HCT116 (cell line): ENCODE results near the gene ATP13A4. TPM values are rescaled to one million over a fixed set of nuclear protein-coding genes. Genes with fewer than 3 reads are reported as not detected.

Experiments
- ATAC-seq: fragments of 200-7000 bp; cut with Tn5 transposase; 2 replicates; pipeline ENCODE4 v1.9.1; 2020; ENCODE audit warnings: mild to moderate bottlenecking, moderate library complexity
- BruUV-seq: library from RNA; stranded (reverse); fragments of 400-500 nt; replicated peaks from 2 replicates; lab custom pipeline; 2021; lab: Mats Ljungman, UMichigan
- CTCF ChIA-PET: fragments of 300-600 bp; sonication (Branson Sonifier 250); formaldehyde crosslinking; loops from one replicate; lab custom pipeline; 2021; ENCODE audit warnings: antibody characterized with exemption; lab: Charles Lee
- POLR2A ChIA-PET: fragments of 300-600, 350-600 bp; sonication (Branson Sonifier 250); formaldehyde crosslinking; loops from one replicate; lab custom pipeline; 2021; ENCODE audit warnings: antibody characterized with exemption; lab: Charles Lee
- RAD21 ChIA-PET, 2 experiments: fragments of 300-600 bp; sonication (Branson Sonifier 250); formaldehyde crosslinking; loops; one replicate each; lab custom pipeline; 2023; ENCODE audit warnings: low total read pairs in 2 of 2; ENCODE audit not compliant: uncharacterized antibody in 2 of 2, unreplicated experiment in 2 of 2, low non-redundant PET in 1 of 2; lab: Charles Lee
- DNase-seq: peaks from one replicate; pipeline ENCODE4 v3.0.0-alpha.2; 2010; ENCODE audit warnings: low read depth, low spot score
- H2AFZ ChIP-seq: fragments of 200-600 bp; shearing (Covaris generic), sonication (generic); 2 replicates; pipeline ENCODE4 v1.6.1; 2017; ENCODE audit warnings: low read depth, mixed run types, mixed read lengths, antibody characterized with exemption, low read length; ENCODE audit not compliant: poor library complexity, severe bottlenecking
- H3K27ac ChIP-seq: 2 replicates; pipeline ENCODE4 v1.5.1; 2012; ENCODE audit warnings: low read depth, low read length
- H3K27me3 ChIP-seq: fragments of 200-600 bp; sonication (generic); 2 replicates; pipeline ENCODE4 v1.6.1; 2016; ENCODE audit warnings: mixed run types, low read length, mixed read lengths; ENCODE audit not compliant: insufficient read depth
- H3K36me3 ChIP-seq, 2 experiments: fragments of 200-500 bp in 1 of 2; fragments of 200-600 bp in 1 of 2; sonication (Bioruptor generic) in 1 of 2; sonication (generic) in 1 of 2; 2 replicates each; pipeline versions ENCODE4 v1.5.1 to v1.6.1; 2014 to 2016; ENCODE audit warnings: low read length in 2 of 2, inconsistent platforms in 1 of 2, mixed read lengths in 1 of 2, mixed run types in 1 of 2; ENCODE audit not compliant: insufficient read depth in 2 of 2, control insufficient read depth in 1 of 2
- H3K4me1 ChIP-seq, 2 experiments: fragments of 200-600 bp in 1 of 2; sonication (generic) in 1 of 2; 2 replicates each; pipeline versions ENCODE4 v1.5.1 to v1.6.1; 2012 to 2017; ENCODE audit warnings: low read length in 2 of 2, inconsistent platforms in 1 of 2, mild to moderate bottlenecking in 1 of 2, mixed read lengths in 1 of 2, mixed run types in 1 of 2, moderate library complexity in 1 of 2; ENCODE audit not compliant: insufficient read depth in 2 of 2, control insufficient read depth in 1 of 2
- H3K4me2 ChIP-seq: fragments of 200-600 bp; sonication (generic); 2 replicates; pipeline ENCODE4 v1.6.1; 2017; ENCODE audit warnings: mixed run types, low read length, mixed read lengths
- H3K4me3 ChIP-seq, 2 experiments: fragments of 200-600 bp in 1 of 2; sonication (generic) in 1 of 2; replicated peaks in 1 of 2; 2 replicates each; pipeline ENCODE4 v1.5.1; 2011 to 2016; ENCODE audit warnings: low read length in 2 of 2, control low read depth in 1 of 2, low read depth in 1 of 2, mild to moderate bottlenecking in 1 of 2, mixed read lengths in 1 of 2, mixed run types in 1 of 2
- H3K79me2 ChIP-seq: fragments of 200-600 bp; sonication (generic); 2 replicates; pipeline ENCODE4 v1.6.1; 2017; ENCODE audit warnings: mild to moderate bottlenecking, mixed run types, low read length, moderate library complexity, mixed read lengths; ENCODE audit not compliant: insufficient read depth
- H3K9ac ChIP-seq: fragments of 200-600 bp; sonication (generic); 2 replicates; pipeline ENCODE4 v1.6.1; 2016; ENCODE audit warnings: low read length, mixed read lengths
- H3K9me2 ChIP-seq: fragments of 200-600 bp; sonication (generic), shearing (Covaris generic); 2 replicates; pipeline ENCODE4 v1.6.1; 2017; ENCODE audit warnings: mixed run types, mild to moderate bottlenecking, moderate library complexity; ENCODE audit not compliant: insufficient read depth
- H3K9me3 ChIP-seq, 2 experiments: fragments of 200-500 bp in 1 of 2; fragments of 200-600 bp in 1 of 2; sonication (Bioruptor generic) in 1 of 2; sonication (generic) in 1 of 2; 2 replicates each; pipeline ENCODE4 v1.6.1; 2014 to 2017; ENCODE audit warnings: low read length in 2 of 2, mixed read lengths in 2 of 2, inconsistent platforms in 1 of 2, low read depth in 1 of 2, mild to moderate bottlenecking in 1 of 2, mixed run types in 1 of 2, moderate library complexity in 1 of 2; ENCODE audit not compliant: control insufficient read depth in 1 of 2, insufficient read depth in 1 of 2
- H4K20me1 ChIP-seq: fragments of 200-600 bp; sonication (generic), shearing (Covaris generic); 2 replicates; pipeline ENCODE4 v1.6.1; 2017; ENCODE audit warnings: mixed run types, mild to moderate bottlenecking, moderate library complexity; ENCODE audit not compliant: insufficient read depth
- CBX3 ChIP-seq: IDR thresholded peaks from 2 replicates; pipeline ENCODE4 v1.6.1; 2012; ENCODE audit warnings: low read depth
- CEBPB ChIP-seq: IDR thresholded peaks from 2 replicates; pipeline ENCODE4 v1.6.1; 2012; ENCODE audit warnings: low read depth
- FOSL1 ChIP-seq: IDR thresholded peaks from 2 replicates; pipeline ENCODE4 v1.6.1; 2012; ENCODE audit warnings: low read depth
- JUND ChIP-seq: IDR thresholded peaks from 2 replicates; pipeline ENCODE4 v1.6.1; 2012
- POLR2A ChIP-seq: IDR thresholded peaks from 2 replicates; pipeline ENCODE4 v1.7.0; 2011; ENCODE audit warnings: borderline replicate concordance; ENCODE audit not compliant: insufficient read depth, insufficient read length; ENCODE audit errors: extremely low read depth
- TCF7L2 ChIP-seq: IDR thresholded peaks from 2 replicates; pipeline ENCODE4 v1.7.0; 2011; ENCODE audit warnings: borderline replicate concordance, inconsistent platforms; ENCODE audit not compliant: insufficient read depth, insufficient read length; ENCODE audit errors: extremely low read depth
- ZFX ChIP-seq: fragments of 450-650 bp; IDR thresholded peaks from 2 replicates; pipeline ENCODE4 v1.6.1; 2017
- intact Hi-C: fragments of 100-400 bp; cut with micrococcal nuclease; formaldehyde crosslinking; loops from 2 replicates; pipeline ENCODE4 v1.10.0; 2022
- total RNA-seq: library from RNA; stranded (reverse); gene quantifications from one replicate; pipeline ENCODE4 v1.2.1, GENCODE V29; 2021; ENCODE audit not compliant: unreplicated experiment
- TF ChIP-seq, protein P1 (sequence below): IDR thresholded peaks from 2 replicates; pipeline ENCODE4 v1.6.1; 2012
- TF ChIP-seq, protein P2 (sequence below), 3 experiments: fragments of 200-600 bp in 1 of 3; sonication (generic) in 1 of 3; IDR thresholded peaks in 2 of 3; conservative IDR thresholded peaks in 1 of 3; 2 replicates each; pipeline ENCODE4 v1.5.1; 2012 to 2017; ENCODE audit warnings: low read depth in 2 of 3, low read length in 2 of 3, antibody characterized with exemption in 1 of 3, borderline replicate concordance in 1 of 3, control low read depth in 1 of 3, mild to moderate bottlenecking in 1 of 3, mixed read lengths in 1 of 3, mixed run types in 1 of 3, moderate library complexity in 1 of 3; ENCODE audit not compliant: insufficient read depth in 1 of 3
- TF ChIP-seq, protein P3 (sequence below): IDR thresholded peaks from 2 replicates; pipeline ENCODE4 v1.6.1; 2011; ENCODE audit warnings: mild to moderate bottlenecking, low read length, moderate library complexity; ENCODE audit not compliant: insufficient replicate concordance; ENCODE audit errors: extremely low read depth

The ATP13A4 gene
- total RNA-seq, 1 experiment from 2014 or later, result 0.15 TPM

DNA sequence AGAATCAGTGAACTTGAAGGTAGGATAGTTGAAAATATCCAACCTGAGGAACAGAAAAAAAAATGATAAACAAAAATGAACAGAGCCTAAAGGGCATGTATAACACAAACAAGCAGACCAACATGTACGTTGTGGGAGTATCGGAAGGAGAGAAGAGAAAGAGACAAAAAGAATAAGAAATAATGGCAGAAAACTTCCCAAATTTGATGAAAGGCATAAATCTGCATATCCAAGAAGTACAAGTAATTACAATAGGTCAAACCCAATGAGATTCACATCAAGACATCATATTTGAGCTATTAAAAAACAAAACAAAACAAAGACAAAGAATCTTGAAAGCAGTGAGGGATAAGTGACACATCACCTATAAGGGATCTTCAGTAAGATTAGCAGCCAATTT lies 138.1 kb downstream of the ATP13A4 start:
- DNase-seq (no peak), ATAC-seq (no peak)
- Histone ChIP-seq H3K4me3 (no peak overlapping the region), H2AFZ (no peak overlapping the region), H3K79me2 (no peaks in the 10 kb centered on the region), H4K20me1 (no peaks in the 10 kb centered on the region), H3K4me1 (no peaks in the 10 kb centered on the region), H3K9ac (no peak overlapping the region), H3K4me2 (no peak overlapping the region), H3K9me2 (no peaks in the 10 kb centered on the region), H3K9me3 (no peaks in the 10 kb centered on the region), H3K36me3 (no peaks in the 10 kb centered on the region), H3K27me3 (no peaks in the 10 kb centered on the region), H3K27ac (no peak overlapping the region)
- RAD21 ChIA-PET, result no interaction called here
- no TSS peak for BruUV-seq
- TF ChIP-seq ZFX, result no peak
- TF ChIP-seq CEBPB, result no peak
- TF ChIP-seq, protein P1, sequence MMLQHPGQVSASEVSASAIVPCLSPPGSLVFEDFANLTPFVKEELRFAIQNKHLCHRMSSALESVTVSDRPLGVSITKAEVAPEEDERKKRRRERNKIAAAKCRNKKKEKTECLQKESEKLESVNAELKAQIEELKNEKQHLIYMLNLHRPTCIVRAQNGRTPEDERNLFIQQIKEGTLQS, result no peak
- no peak for TF ChIP-seq JUND
- TF ChIP-seq, protein P2, sequence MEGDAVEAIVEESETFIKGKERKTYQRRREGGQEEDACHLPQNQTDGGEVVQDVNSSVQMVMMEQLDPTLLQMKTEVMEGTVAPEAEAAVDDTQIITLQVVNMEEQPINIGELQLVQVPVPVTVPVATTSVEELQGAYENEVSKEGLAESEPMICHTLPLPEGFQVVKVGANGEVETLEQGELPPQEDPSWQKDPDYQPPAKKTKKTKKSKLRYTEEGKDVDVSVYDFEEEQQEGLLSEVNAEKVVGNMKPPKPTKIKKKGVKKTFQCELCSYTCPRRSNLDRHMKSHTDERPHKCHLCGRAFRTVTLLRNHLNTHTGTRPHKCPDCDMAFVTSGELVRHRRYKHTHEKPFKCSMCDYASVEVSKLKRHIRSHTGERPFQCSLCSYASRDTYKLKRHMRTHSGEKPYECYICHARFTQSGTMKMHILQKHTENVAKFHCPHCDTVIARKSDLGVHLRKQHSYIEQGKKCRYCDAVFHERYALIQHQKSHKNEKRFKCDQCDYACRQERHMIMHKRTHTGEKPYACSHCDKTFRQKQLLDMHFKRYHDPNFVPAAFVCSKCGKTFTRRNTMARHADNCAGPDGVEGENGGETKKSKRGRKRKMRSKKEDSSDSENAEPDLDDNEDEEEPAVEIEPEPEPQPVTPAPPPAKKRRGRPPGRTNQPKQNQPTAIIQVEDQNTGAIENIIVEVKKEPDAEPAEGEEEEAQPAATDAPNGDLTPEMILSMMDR (IDR thresholded peaks at IDR 0.05 in 2 of 3, conservative IDR thresholded peaks at IDR 0.05 in 1 of 3; ENCODE audit: borderline replicate concordance in 1 of 3, insufficient read depth in 1 of 3, low read depth in 2 of 3, low read length in 2 of 3), result no peak
- no peak for TF ChIP-seq POLR2A
- TF ChIP-seq, protein P3, sequence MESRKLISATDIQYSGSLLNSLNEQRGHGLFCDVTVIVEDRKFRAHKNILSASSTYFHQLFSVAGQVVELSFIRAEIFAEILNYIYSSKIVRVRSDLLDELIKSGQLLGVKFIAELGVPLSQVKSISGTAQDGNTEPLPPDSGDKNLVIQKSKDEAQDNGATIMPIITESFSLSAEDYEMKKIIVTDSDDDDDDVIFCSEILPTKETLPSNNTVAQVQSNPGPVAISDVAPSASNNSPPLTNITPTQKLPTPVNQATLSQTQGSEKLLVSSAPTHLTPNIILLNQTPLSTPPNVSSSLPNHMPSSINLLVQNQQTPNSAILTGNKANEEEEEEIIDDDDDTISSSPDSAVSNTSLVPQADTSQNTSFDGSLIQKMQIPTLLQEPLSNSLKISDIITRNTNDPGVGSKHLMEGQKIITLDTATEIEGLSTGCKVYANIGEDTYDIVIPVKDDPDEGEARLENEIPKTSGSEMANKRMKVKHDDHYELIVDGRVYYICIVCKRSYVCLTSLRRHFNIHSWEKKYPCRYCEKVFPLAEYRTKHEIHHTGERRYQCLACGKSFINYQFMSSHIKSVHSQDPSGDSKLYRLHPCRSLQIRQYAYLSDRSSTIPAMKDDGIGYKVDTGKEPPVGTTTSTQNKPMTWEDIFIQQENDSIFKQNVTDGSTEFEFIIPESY, result no peak
- TF ChIP-seq TCF7L2, result no peak
- no peak for TF ChIP-seq CBX3
- TF ChIP-seq FOSL1, result no peak
- intact Hi-C loops, result no loop called here
- POLR2A ChIA-PET, result no interaction called here
- CTCF ChIA-PET, result no interaction called here
